Measurements from ENCODE around the gene FRMD1.

FRMD1 gene

GRCh38 chr6:168055696-168056489, 23.1 kb downstream of the FRMD1 start:
- no peak for TF ChIP-seq CTCF (IDR thresholded peaks at IDR 0.05; ENCODE audit: low read depth, low read length)
- DNase-seq (ENCODE audit: extremely low read depth, low read depth) = no peak

GRCh38 chr6:168054765-168055560, 24.0 kb downstream of the FRMD1 start:
- no peak for TF ChIP-seq CTCF (IDR thresholded peaks at IDR 0.05; ENCODE audit: low read depth, low read length)
- no peak for DNase-seq (ENCODE audit: extremely low read depth, low read depth)

- no peak for TF ChIP-seq CTCF (IDR thresholded peaks at IDR 0.05; ENCODE audit: low read depth, low read length)
- no peak for DNase-seq (ENCODE audit: extremely low read depth, low read depth)
Observed at GRCh38 chr6:168053957-168054471, 25.0 kb downstream of the FRMD1 start.

- no peak for DNase-seq (ENCODE audit: extremely low read depth, low read depth)
- TF ChIP-seq CTCF (IDR thresholded peaks at IDR 0.05; ENCODE audit: low read depth, low read length) = no peak
Observed at GRCh38 chr6:168053086-168053956, 25.7 kb downstream of the FRMD1 start.

GRCh38 chr6:168052291-168052891, 26.6 kb downstream of the FRMD1 start:
- no peak for DNase-seq (ENCODE audit: extremely low read depth, low read depth)
- TF ChIP-seq CTCF (IDR thresholded peaks at IDR 0.05; ENCODE audit: low read depth, low read length) = no peak

- TF ChIP-seq CTCF (IDR thresholded peaks at IDR 0.05; ENCODE audit: low read depth, low read length) = no peak
- no peak for DNase-seq (ENCODE audit: extremely low read depth, low read depth)
Observed at GRCh38 chr6:168051648-168052047, 27.4 kb downstream of the FRMD1 start.

Data from AG09319 (cell line).